Measurements from ENCODE around the gene DPP4. TPM values are rescaled to one million over a fixed set of nuclear protein-coding genes. Genes with fewer than 3 reads are reported as not detected.

Gene DPP4
- total RNA-seq, 1 donor from 2014 or later: 55.9 TPM

DNA sequence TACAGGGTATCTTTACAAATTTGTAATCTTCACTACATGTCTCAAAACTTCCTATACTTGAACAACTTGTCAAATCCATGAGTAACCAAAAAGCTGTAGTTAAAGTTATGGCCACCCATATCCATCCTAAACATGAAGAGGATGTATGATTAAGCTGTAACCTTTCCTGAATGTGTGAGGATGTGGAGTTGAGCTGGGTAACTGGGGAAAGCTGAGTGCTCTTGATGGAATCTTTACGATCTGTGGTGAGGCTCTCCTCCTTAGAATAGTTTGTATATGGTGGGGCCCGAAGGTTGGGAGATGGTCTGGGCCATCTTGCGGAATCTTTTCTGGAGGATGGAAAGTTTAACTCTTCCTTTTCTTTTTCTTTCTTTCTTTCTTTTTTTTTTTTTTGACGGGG, 29.4 kb downstream of the DPP4 start:
- H3K4me3 Mint-ChIP-seq: no peak overlapping the region
- DNase-seq (ENCODE audit: extremely low spot score, unreplicated experiment): no peak
- no peaks in the 10 kb centered on the region for H3K9me3 Mint-ChIP-seq
- no peak overlapping the region for H3K27ac Mint-ChIP-seq
- H3K27me3 Mint-ChIP-seq: no peaks in the 10 kb centered on the region
- no peaks in the 10 kb centered on the region for H3K36me3 Mint-ChIP-seq
- TF ChIP-seq, protein P1, sequence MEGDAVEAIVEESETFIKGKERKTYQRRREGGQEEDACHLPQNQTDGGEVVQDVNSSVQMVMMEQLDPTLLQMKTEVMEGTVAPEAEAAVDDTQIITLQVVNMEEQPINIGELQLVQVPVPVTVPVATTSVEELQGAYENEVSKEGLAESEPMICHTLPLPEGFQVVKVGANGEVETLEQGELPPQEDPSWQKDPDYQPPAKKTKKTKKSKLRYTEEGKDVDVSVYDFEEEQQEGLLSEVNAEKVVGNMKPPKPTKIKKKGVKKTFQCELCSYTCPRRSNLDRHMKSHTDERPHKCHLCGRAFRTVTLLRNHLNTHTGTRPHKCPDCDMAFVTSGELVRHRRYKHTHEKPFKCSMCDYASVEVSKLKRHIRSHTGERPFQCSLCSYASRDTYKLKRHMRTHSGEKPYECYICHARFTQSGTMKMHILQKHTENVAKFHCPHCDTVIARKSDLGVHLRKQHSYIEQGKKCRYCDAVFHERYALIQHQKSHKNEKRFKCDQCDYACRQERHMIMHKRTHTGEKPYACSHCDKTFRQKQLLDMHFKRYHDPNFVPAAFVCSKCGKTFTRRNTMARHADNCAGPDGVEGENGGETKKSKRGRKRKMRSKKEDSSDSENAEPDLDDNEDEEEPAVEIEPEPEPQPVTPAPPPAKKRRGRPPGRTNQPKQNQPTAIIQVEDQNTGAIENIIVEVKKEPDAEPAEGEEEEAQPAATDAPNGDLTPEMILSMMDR (conservative IDR thresholded peaks at IDR 0.05): no peak
- no peaks in the 10 kb centered on the region for H3K4me1 Mint-ChIP-seq (ENCODE audit: unreplicated experiment)

DNA sequence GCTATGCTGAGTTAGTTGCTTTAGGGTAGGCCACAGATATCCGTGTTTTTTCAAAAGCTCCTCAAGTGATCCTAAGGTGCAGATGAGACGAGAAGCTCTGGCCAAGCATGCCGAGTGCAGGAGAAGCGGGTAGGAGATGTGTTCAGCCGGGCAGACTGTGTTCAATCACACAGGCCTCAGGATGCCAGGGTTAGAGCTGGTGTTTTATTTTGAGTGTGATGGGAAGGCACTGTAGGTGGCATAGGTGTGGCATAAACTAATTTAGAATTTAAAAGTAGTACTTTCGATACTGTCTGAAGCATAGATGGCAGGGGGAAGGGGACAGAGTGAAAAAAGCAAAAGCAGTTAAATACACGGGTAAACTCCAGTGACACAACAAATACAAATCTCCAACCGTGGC, 30.9 kb downstream of the DPP4 start:
- Mint-ChIP-seq H3K4me3 (no peak overlapping the region), H3K27ac (no peak overlapping the region), H3K9me3 (no peaks in the 10 kb centered on the region), H3K27me3 (no peaks in the 10 kb centered on the region), H3K4me1 (ENCODE audit: unreplicated experiment) (no peaks in the 10 kb centered on the region), H3K36me3 (no peaks in the 10 kb centered on the region)
- DNase-seq (ENCODE audit: extremely low spot score, unreplicated experiment): no peak
- TF ChIP-seq, protein P1 (conservative IDR thresholded peaks at IDR 0.05): no peak

DNA sequence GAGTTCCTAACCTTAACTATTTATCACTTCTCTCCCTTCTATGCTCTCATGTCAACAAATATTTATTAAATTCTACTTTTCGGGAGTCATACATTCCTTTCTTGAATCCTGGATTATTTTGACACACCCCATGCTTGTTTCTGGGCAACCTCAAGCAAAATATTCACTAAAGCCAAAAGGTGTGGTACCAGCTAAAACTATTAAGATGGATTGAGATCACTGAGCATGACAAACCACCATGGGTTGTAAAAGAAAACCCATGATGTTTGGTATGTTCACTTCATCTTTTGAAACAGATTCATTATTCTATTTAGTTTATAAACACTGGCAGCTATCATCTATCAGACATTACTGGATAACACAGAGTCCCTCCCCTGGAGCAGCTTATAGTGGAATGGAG, 32.5 kb downstream of the DPP4 start:
- TF ChIP-seq, protein P1 (conservative IDR thresholded peaks at IDR 0.05): no peak
- DNase-seq (ENCODE audit: extremely low spot score, unreplicated experiment): no peak
- H3K36me3 Mint-ChIP-seq: no peaks in the 10 kb centered on the region
- no peaks in the 10 kb centered on the region for H3K9me3 Mint-ChIP-seq
- no peaks in the 10 kb centered on the region for H3K27me3 Mint-ChIP-seq
- H3K4me1 Mint-ChIP-seq (ENCODE audit: unreplicated experiment): no peaks in the 10 kb centered on the region
- no peak overlapping the region for H3K4me3 Mint-ChIP-seq
- no peak overlapping the region for H3K27ac Mint-ChIP-seq

DNA sequence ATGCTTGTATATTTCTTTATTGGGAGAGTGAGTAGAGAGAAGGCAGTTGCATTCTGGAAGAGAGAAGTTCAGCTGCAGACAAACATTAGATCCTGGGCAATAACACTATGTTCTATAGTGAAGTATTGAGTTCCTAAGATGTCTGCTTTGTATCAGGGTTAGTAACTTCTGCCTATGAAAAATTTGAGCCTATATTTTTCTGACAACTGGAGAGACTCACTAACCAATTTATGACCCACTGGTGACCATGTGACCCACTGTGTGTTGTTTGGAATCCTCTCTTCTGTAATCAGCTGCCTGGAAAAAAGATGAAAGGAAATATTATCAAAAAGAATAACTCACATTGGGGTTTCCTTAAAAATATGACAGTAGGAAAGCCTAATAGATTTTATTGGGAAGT, 35.3 kb downstream of the DPP4 start:
- TF ChIP-seq, protein P1 (conservative IDR thresholded peaks at IDR 0.05): no peak
- Mint-ChIP-seq H3K36me3 (no peaks in the 10 kb centered on the region), H3K27ac (no peak overlapping the region), H3K9me3 (no peaks in the 10 kb centered on the region), H3K27me3 (no peaks in the 10 kb centered on the region), H3K4me1 (ENCODE audit: unreplicated experiment) (no peaks in the 10 kb centered on the region), H3K4me3 (no peak overlapping the region)
- DNase-seq (ENCODE audit: extremely low spot score, unreplicated experiment): no peak

DNA sequence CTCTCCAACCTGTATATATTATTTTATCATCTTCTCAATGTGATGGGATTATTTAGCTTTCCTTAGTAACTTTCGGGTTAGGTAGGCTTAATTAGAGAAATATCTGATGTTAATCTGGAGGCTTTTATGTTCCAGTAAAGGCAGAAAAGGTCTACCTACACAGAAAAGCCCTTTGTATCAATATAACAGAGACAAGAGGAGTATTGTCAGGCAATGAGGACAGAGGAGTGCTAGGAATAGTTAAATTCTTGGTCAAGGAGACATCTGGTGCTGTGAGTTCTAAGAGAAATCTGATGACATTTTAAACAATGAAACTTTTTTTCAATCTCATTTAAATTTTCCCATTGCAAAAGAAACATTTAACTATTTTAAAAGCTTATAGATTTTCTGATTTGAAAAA, 36.1 kb downstream of the DPP4 start:
- Mint-ChIP-seq H3K36me3 (no peaks in the 10 kb centered on the region), H3K4me3 (no peak overlapping the region), H3K4me1 (ENCODE audit: unreplicated experiment) (no peaks in the 10 kb centered on the region), H3K9me3 (no peaks in the 10 kb centered on the region), H3K27ac (no peak overlapping the region), H3K27me3 (no peaks in the 10 kb centered on the region)
- no peak for DNase-seq (ENCODE audit: extremely low spot score, unreplicated experiment)
- TF ChIP-seq, protein P1 (conservative IDR thresholded peaks at IDR 0.05): no peak
